RWPE1 (cell line): Measurements from ENCODE around the gene AREL1.
A peak's percentile ranks its signal among the peaks of the same experiment; 100 is the strongest.

ENCODE experiments used
- CTCF ChIA-PET: fragments of 350-600 bp; sonication (Branson Sonifier 250); formaldehyde crosslinking; extraction: SDS; loops from one replicate; lab custom pipeline; 2021; lab: Yijun Ruan, JAX
- POLR2A ChIA-PET: fragments of 400-600 bp; formaldehyde crosslinking; extraction: SDS; loops from one replicate; lab custom pipeline; 2020; ENCODE audit warnings: antibody characterized with exemption; ENCODE audit not compliant: low non-redundant PET; lab: Yijun Ruan, JAX
- DNase-seq: peaks from one replicate; pipeline ENCODE4 v3.0.0; 2012; ENCODE audit warnings: low spot score
- H3K27ac ChIP-seq: fragments of 450-650 bp; 2 replicates; pipeline ENCODE4 v1.5.1; 2017
- CTCF ChIP-seq: fragments of 450-650 bp; conservative IDR thresholded peaks from 2 replicates; pipeline ENCODE4 v1.5.1; 2017; ENCODE audit warnings: low read depth, mild to moderate bottlenecking

The AREL1 gene

GRCh38 chr14:74616507-74616906 lies 96.4 kb downstream of the AREL1 start:
- peak overlapping the region; percentile 86 for H3K27ac ChIP-seq
- peak; percentile 85 for DNase-seq
- ChIA-PET CTCF (interaction anchor here (0.5 to 1.1 kb wide), 4 partner anchors 12 to 206 kb away, joined by 3 to 5 read pairs (median 3); no protein-coding TSS in a partner anchor), POLR2A (no interaction called here)
- TF ChIP-seq CTCF, result no peak

GRCh38 chr14:74615735-74616134 lies 97.1 kb downstream of the AREL1 start:
- TF ChIP-seq CTCF, result no peak
- H3K27ac ChIP-seq, result peak overlapping the region; percentile 86
- ChIA-PET POLR2A (no interaction called here), CTCF (interaction anchor here (0.9 to 1.1 kb wide), 3 partner anchors 46 to 188 kb away, joined by 3 to 4 read pairs (median 3); no protein-coding TSS in a partner anchor)
- no peak for DNase-seq

- peak overlapping the region; percentile 86; the same call in 1 of the 2 replicates for H3K27ac ChIP-seq
- no peak for TF ChIP-seq CTCF
- ChIA-PET CTCF (interaction anchor here (0.6 to 1.1 kb wide), 3 partner anchors 27 to 124 kb away, joined by 3 read pairs; no protein-coding TSS in a partner anchor), POLR2A (interaction anchor here (1.0 kb wide), 1 partner anchor 39 kb away, joined by 3 read pairs; no protein-coding TSS in a partner anchor)
- DNase-seq, result no peak
Measured at GRCh38 chr14:74614508-74615495, 98.1 kb downstream of the AREL1 start.

- ChIA-PET CTCF (interaction anchor here (0.5 to 2.7 kb wide), 19 partner anchors 8 to 476 kb away, joined by 3 to 15 read pairs (median 4); partner anchors contain the start of genes AREL1 and YLPM1), POLR2A (interaction anchor here (0.6 kb wide), 1 partner anchor 68 kb away, joined by 3 read pairs; no protein-coding TSS in a partner anchor)
- no peak for TF ChIP-seq CTCF
- peak overlapping the region; percentile 84 for H3K27ac ChIP-seq
- DNase-seq, result no peak
Measured at GRCh38 chr14:74613211-74613914, 99.5 kb downstream of the AREL1 start.

GRCh38 chr14:74612350-74613021 lies 100.4 kb downstream of the AREL1 start:
- ChIA-PET POLR2A (interaction anchor here (0.6 kb wide), 1 partner anchor 69 kb away, joined by 3 read pairs; no protein-coding TSS in a partner anchor), CTCF (interaction anchor here (0.5 to 2.7 kb wide), 28 partner anchors 9 to 475 kb away, joined by 3 to 15 read pairs (median 3); partner anchors contain the start of genes AREL1, PROX2 and YLPM1)
- TF ChIP-seq CTCF, result peak; percentile 100
- DNase-seq, result peak; percentile 68
- H3K27ac ChIP-seq, result peak overlapping the region; percentile 84
